COR-L47 (cell line): ENCODE results near the gene EXOC4.
A peak's percentile ranks its signal among the peaks of the same experiment; 100 is the strongest.
"Not testable (repeated sequence)": the region's sequence is repeated elsewhere in the genome, so short reads cannot be mapped to it uniquely, and the experiment has no call there.

ENCODE experiments used
- DNase-seq: peaks from one replicate; lab custom pipeline; 2025; lab: John Stamatoyannopoulos, UW

Gene EXOC4

DNA sequence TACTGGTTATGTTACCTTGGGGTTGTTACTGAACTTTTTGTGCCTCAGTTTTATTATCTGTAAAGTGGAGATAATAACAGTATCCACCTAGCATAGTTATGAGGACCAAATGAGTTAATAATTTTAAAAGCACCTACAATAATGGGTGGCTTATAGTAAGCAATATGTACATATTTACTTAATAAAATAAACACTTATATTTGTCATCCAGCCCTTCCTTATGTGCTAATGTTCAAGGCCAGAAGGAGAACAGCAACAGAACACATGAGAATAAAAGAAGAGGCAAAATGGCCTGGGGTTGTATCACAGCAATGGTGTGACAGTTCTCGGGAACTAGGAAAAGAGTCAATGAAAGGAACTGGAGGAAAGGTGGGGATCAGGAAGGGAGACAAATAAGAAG, 618.9 kb downstream of the EXOC4 start:
- no peak for DNase-seq

DNA sequence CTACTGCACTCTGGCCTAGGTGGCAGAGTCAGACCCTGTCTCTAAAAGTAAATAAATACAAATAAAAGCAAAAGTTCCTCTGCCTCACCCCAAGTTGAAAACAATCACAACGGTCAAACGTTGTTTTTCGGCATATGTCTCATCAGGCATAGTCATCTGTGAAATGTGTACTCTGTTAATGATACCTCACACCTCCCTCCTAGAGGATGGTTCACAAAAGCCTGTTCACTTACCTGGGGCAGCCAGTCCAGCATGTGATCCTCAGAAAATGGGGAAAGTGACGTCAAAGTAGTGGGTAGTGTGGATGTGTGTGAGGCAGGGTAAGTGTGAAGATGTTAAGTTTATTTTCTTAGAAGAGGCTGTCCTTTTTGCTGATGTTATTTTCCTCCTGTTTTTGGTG, 620.3 kb downstream of the EXOC4 start:
- DNase-seq: no peak

DNA sequence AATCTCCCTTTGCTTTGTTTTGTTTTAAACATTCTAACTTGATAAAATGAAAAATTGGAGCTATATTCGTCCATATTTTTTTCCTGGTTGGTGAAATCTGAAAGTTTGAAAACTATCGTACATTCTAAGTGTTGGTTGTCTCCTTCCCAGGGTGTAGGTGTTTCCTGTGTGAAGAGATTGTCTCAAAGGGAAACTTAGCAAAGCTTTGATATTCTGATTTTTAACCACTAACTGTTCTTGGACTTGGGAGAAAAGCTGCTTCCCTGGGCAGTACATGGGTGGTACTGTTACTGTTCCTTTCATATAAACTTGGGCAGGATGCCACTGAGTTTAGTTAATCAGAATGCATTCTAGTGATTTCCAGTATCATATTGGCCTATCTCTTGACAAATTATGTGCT, 620.8 kb downstream of the EXOC4 start:
- DNase-seq: no peak

DNA sequence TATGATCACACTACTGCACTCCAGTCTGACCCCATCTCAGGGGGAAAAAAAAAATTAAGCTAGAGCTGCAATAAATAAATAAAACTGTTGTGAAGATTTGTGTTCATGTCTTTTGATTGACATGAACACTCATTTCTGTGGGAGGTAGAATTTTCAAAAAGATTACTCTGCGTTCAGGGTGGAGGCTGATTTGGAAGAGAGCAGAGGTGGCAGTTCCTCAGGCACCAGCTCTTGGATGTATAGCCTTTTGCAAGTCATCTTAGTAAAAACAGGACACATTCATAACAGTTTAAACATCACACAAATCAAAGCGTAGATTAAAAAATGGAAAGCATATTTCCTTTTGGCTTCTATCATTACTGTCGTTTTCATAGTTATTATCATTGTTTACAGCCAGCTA, 630.7 kb downstream of the EXOC4 start:
- DNase-seq: no peak

DNA sequence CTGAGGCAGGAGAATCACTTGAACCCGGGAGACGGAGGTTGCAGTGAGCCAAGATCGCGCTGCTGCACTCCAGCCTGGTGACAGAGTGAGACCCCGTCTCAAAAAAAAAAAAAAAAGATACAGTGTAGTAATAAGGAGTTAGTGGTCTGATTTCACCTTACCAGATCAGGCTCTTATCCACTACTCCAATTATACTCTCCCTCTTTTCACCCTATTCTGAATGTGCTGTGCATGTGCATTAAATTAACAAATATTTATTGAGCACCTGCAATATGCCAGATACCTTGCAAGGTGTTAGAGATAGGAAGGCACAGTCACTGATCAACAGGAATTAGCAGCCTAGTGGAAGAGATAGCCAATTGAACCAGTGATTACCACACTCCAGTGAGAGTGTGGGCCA, 632.3 kb downstream of the EXOC4 start:
- no peak for DNase-seq

DNA sequence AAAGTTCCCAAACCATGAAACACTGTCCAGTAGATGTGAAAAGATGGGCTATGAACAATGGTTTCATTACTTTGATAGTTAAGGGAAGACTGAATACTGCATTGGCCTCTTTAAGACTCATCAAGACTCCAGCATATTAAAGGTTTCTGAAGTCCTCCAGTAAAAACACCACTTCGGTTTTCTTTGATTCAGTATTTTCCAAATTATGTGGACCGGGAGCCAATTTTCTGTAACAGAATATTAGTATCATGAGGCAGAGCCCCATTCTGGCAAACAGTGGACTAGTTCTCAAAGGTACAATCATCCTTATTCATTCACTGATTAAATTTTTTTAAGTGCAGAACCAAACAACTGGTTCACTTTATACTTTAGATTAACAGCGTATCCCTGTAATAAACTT, 633.2 kb downstream of the EXOC4 start:
- DNase-seq: no peak

DNA sequence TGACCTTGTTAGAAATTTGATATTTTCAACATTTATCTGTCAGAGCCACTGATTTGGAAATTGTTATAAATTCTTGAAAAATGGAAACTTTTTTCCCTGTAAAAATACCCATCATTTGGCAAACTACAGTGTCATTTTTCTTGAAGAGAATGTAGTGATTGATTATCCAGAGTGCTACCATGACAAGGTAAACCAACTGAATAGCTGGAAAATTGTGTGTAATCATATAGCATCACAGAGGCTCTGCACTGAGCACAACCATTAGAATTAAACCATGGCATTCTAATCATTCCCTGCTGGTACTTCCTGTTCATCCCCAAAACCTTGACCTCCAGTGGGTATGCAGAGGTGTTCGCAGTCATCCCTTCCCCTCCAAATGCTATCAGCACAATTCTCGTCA, 633.9 kb downstream of the EXOC4 start:
- DNase-seq: no peak

DNA sequence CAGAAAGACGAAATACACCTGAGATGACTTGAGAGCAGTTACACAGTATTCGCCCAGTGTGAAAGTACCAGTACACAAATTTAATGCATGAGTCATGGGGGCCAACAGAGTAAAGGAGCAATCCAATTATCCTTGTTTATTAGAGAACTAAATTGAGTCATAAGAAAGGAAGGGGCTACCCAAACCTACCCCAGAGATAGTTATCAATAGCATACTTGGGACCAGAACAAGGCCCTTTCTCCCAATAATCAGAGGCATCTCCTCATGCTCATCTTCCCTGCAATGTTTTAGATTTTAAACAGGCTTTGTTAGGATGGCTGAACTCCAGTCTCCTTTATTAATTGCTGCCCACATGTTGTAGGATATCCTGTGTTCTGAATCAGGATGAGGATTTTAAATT, 634.6 kb downstream of the EXOC4 start:
- DNase-seq: no peak

DNA sequence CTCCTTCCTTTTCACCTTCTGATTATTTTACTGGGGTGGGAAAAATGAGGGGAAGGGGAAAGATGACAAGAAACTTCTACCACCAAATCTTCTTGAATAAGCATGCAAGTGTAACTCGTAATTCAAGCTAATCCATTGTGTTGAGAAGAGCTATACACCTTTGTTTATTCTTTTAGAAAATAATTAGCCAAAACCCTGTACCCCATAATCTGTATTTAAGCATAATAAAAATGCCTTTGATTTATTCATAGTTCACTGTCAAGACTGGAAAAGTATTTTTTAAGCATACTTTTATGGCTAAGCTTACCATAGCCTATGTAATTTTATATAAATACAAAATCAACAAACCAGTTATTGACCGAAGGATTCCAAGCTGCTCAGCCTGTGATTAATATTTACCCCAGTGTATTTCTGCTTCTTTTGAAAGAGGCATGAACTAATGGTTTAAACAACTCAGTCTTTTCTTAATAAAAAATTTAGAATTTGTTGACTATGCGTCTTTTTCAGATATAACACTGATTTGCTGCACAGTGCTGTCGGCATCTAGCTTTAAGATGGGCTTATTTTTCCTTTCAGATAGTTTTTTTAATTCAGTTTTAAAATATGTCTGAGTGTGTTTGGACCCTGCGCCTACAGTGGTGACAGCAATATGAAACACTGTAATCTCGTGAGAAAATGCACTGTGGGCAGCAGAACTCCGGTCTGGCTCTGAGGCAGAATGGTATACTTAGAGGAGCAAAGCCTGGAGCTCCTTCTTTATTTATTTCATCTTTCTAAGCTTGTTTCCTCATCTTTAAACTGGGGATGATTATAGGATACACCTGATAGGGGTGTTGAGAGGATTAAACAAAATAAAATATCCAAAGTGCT, 635.4 kb downstream of the EXOC4 start:
- no peak for DNase-seq

DNA sequence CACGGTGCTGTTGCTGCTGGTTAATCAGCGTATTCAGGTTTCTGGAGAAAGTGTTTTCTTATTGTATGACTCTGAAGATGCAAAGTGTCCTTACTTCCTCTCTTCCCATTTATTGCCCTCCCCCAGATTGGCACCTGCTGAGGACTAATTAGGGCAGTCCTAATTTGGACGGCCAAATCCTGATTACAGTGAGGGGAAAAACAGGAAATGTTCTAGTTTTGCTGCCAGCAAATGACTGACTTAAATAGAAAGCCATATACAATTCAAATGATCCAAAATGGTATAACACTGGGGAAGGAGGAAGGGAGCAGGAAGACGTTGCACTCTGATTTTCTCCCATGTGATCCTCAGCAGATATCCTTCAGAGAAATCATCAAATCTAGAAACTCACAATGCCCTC, 651.9 kb downstream of the EXOC4 start:
- peak; percentile 26 for DNase-seq

DNA sequence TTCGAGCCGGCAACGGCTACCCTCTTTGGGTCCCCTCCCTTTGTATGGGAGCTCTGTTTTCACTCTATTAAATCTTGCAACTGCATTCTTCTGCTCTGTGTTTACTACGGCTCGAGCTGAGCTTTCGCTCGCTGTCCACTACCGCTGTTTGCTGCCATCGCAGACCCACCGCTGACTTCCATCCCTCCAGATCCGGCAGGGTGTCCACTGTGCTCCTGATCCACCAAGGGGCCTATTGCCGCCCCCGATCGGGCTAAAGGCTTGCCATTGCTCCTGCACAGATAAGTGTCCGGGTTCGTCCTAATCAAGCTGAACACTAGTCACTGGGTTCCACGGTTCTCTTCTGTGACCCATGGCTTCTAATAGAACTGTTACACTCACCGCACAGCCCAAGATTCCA, 653.7 kb downstream of the EXOC4 start:
- not testable (repeated sequence) for DNase-seq

DNA sequence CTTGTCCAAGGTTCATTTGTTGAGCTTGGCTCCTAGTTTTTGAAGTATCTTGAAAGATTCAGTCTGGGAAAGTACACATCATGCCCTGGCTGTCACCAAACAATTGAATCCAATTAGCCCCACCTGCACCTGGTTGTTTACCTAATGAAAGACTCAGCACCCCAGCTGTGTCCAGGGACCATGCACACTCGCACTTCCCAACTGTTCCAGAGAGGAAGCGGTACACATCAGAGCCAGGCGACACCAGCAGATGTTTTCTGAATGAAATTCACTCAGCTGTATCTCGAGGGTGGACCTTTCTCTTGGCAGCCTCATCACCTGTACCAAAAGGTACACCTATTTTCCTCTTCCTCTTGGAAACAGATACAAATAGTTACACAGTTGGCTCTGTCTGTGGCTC, 657.9 kb downstream of the EXOC4 start:
- DNase-seq: peak; percentile 86

DNA sequence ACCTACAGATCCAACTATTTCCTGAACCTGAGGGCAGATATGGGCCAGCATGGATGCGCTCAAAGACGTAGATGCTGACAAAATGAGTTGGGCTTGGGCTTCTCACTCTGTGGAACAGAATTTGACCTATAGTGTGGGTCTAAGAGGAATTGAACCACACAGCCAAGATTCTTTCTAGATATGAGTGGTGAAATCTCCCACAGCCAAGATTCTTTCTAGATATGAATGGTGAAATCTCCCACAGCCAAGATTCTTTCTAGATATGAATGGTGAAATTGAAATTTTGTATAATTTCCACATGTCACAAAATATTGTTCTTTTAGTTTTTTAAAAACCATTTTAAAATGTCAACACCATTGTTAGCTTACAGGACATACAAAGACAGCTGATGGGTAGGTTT, 658.8 kb downstream of the EXOC4 start:
- no peak for DNase-seq

DNA sequence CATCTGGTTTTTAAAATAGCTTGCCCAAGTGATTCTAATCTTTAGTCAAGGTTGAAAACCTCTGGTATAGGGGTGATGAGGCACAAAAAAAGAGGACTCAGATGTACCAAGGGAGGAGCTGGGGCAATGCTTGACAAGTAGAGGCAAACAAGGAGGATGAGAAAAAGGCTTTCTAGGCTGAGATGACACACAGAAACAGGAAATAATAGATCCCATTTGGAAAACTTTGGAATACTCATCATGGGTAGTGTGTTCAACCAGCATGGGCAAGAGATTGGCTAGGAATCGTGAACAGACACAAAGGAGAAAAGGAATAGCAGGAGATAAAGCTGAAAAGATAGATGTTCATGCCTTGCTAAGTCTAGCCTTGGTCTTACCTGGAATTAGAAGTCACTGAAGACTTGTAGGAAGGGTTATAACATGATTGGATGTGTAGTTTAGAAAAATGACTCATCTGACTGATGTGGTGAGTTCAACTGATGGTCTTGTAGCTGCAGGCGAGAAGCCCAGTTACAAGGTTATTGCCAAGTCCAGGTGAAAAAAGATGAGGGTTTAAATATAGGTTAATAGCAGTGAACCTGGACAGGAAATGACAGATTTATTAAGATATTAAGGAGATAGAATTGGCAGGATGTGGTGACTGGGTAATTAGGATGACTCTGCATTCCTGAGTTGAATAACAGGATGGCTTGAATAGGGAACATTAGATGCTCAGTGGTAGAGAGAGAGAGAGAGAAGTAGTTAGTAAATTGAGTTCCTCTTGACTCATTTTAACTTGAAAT, 660.2 kb downstream of the EXOC4 start:
- no peak for DNase-seq

DNA sequence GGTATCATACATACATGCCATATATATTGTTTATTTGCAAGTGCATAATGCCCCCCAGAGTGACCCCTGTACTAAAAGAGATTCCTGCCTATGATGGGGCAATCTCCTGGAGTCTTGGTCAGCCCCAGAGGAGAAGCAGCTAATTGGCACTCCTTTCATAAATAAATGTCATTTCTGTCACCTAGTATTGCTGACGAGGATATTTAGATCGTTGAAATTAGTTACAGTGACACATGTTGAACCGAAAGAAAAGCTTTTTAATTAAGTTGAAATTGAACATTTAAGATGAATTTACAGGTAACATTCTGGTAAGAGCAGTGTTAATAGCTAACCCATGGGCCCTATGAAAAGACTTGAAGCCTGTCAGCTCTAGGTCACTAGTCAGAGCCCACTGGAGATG, 663.7 kb downstream of the EXOC4 start:
- no peak for DNase-seq

DNA sequence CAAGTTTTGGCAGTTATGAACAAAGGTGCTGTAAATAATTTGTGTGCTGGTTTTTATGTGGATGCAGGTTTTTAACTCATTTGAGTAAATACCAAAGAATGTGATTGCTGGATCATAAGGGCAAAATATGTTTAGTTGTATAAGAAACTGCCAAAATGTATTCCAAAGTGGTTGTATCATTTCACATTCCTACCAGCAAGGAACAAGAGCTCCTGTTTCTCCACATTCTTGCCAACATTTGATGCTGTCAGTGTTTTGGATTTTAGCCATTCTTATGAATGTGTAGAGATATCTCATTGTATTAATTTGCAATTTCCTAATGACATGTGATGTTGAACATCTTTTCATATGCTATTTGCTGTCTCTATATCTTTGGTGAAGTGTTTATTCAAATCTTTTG, 666.9 kb downstream of the EXOC4 start:
- no peak for DNase-seq

DNA sequence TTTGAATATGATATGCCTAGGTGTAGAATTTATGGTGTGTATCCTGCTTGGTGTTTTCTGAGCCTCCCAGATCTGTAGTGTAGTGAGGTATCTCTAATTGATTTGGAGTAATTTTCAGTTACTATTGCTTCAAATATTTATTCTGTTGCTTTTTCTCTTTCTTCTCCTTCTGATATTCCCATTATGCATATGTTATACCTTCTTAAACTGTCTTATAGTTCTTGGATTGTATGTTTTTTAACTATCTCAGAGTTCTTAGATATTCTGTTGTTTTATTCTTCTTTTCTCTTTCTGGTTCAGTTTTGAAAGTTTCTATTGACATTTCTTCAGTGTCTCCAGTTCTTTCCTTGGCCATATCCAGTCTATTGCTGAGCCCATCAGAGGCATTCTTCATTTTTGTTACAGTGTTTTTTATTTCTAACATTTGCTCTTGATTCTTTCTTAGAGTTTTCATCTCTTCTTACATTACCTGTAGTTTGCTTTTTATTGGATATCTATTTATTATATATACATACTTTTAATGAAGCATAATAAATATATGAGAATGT, 668.8 kb downstream of the EXOC4 start:
- no peak for DNase-seq

DNA sequence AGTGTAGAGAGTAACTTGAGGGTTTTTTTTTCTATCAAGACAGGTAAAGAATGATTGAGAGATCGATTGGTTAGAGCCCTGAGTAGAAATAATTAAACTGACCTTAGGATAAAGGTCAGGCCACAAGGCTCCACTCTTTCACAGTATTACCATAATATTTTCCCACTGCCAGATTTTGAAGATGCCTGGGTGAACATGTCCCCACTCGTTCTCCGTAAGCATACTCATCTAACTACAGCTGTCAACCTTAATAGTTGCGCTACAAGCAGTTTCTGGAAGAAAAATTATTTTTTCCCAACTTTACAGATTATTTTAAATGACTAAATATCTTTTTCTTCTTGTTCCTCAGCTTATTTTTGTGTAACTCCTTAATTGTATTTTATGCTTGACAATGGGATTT, 671.1 kb downstream of the EXOC4 start:
- DNase-seq: no peak

DNA sequence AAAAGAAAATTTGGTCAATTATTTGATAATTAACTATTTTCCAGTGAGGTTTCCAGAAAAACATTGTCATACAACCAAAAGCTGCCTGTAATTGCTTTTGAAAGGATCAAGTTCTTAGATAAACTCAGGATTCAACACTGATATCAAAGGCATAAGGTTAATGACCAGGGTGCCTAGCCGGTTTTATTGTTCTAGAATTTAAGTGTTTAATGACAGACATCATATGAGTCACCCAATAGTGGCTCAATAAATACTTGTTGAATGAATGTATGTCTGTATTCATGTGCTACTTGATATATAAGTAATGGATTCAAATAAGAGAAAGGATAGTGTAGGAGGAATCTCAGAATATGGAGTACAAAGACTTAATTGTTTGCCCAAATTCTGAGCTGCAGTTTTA, 678.2 kb downstream of the EXOC4 start:
- DNase-seq: no peak

DNA sequence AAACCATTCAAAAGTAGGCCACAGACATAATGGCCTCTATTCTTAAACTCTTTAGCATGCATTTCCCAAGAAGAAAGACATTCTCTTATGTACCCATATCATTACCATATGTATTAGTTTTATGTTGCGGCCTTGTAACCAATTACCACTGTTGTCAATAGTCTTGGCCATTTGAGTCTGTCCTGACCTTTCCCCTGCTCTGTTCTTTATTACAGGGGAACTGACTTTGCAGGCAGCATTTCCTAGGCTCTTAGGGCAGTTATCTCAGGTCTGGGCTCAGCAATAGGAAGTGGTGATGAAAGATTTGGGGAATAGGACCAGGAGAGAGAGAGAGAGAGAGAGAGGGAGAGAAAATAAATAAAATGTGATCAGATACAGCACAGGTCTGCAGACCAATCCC, 679.7 kb downstream of the EXOC4 start:
- no peak for DNase-seq

DNA sequence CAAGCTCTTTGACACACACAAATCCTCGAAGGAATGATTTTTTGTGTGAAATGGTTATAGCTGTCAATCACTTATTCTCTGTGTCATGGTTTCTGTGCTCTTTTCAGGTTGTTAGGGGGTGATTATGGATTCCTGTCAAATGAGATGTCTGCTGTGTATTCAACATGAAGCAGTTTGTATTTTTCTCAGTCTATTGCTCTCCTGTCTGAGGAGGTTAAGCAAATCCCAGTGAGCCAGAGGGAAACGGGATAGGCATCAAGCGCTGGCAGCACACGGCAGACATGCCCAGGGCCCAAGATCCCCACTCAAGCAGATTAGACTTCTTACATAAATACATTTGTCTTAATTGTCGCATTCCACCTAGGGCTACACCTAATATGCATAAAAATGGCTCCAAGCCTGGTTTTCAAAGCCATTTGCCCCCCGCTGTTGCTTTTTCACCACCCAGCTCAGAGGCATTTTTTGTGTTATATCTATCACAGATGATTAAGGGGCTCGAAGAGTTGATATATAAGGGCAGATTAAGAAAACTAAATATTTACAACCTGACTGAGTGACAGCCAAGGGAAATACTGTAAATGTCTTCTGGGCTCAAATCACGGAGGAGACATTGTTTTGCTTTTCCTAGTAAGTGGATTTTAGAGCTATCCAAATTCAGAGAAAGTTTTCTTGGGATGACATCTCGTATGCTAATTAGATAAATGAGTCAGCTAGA, 681.5 kb downstream of the EXOC4 start:
- DNase-seq: no peak

DNA sequence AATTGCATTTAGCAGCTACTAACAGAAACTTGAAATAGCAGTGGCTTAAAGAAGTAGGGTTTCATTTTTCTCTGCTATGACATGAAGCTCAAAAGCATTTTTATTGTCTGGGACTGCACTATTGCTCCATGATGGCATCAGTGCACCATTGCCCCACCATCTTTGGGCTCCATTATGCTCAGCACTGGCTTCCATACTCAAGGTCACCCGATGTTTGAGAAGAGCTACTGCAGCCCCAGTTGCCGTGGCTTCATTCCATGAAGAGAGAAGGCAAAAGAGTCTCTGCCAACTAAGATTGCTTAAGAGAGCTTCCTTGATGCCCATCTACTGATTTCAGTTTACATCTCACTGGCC, 682.1 kb downstream of the EXOC4 start:
- no peak for DNase-seq

DNA sequence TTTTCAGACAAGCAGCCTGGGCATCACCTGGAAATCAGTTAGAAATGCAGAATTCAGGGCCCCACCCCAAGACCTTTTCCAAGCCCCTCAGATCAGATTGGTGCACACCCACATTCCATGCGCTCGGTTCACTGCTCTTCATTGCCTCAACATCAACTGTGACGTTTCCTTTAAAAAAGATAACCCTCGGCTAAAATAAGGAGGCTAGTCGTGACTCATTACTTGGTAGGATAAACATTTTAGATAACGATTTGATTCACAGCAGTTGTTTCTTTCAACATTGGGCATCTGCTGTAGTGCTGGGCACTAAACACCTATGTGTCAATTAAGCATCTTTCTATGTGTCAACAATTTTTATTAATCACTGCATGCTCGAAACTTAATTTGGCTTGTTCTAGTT, 683.2 kb downstream of the EXOC4 start:
- no peak for DNase-seq
